B cell (primary cell): Measurements from ENCODE around the gene MARCHF10. TPM values are rescaled to one million over a fixed set of nuclear protein-coding genes. Genes with fewer than 3 reads are reported as not detected.

Experiments
- ATAC-seq: fragments of 200-7000 bp; cut with Tn5 transposase; one replicate; pipeline ENCODE4 v1.10.0; 2021; ENCODE audit warnings: low read depth, mild to moderate bottlenecking, moderate number of reproducible peaks, moderate library complexity
- CTCF ChIA-PET: fragments of 350-600 bp; sonication (Branson Sonifier 250); formaldehyde crosslinking; loops from one replicate; lab custom pipeline; 2021; ENCODE audit warnings: antibody characterized with exemption, inconsistent platforms; lab: Charles Lee
- POLR2A ChIA-PET: fragments of 350-600 bp; sonication (Branson Sonifier 250); formaldehyde crosslinking; loops from one replicate; lab custom pipeline; 2021; ENCODE audit warnings: antibody characterized with exemption; lab: Charles Lee
- DNase-seq: peaks from one replicate; pipeline ENCODE4 v3.0.0; 2013
- H2AFZ ChIP-seq: 2 replicates; pipeline ENCODE4 v1.6.1; 2012; ENCODE audit warnings: mild to moderate bottlenecking, low read depth, low read length; ENCODE audit not compliant: insufficient read depth, poor library complexity, severe bottlenecking
- H3K27ac ChIP-seq, 2 donors: 1 replicate in 1 of 2; 2 replicates in 1 of 2; pipeline ENCODE4 v1.5.1; 2012 to 2013; ENCODE audit warnings: low read length in 2 of 2, mild to moderate bottlenecking in 2 of 2, moderate library complexity in 1 of 2
- H3K27me3 ChIP-seq, 4 experiments: fragments of 200-600 bp in 1 of 4; sonication (generic) in 1 of 4; replicated peaks in 1 of 4; 1 replicate in 2 of 4; 2 replicates in 2 of 4; pipeline versions ENCODE4 v1.6.1 to v1.7.0; 2013 to 2016; ENCODE audit warnings: low read length in 3 of 4, mild to moderate bottlenecking in 2 of 4, mixed read lengths in 1 of 4, moderate library complexity in 1 of 4; ENCODE audit not compliant: insufficient read depth in 4 of 4, control insufficient read depth in 3 of 4; ENCODE audit errors: control extremely low read depth in 1 of 4
- H3K36me3 ChIP-seq, 2 experiments: replicated peaks in 1 of 2; 1 replicate in 1 of 2; 2 replicates in 1 of 2; pipeline versions ENCODE4 v1.6.1 to v1.7.1; 2013; ENCODE audit warnings: low read length in 1 of 2; ENCODE audit not compliant: insufficient read depth in 2 of 2, control insufficient read depth in 1 of 2; ENCODE audit errors: control extremely low read depth in 1 of 2, extremely low read depth in 1 of 2
- H3K4me1 ChIP-seq, 2 donors: fragments of 200-600 bp in 1 of 2; sonication (generic) in 1 of 2; 1 replicate in 1 of 2; 2 replicates in 1 of 2; pipeline versions ENCODE4 v1.5.1 to v1.6.1; 2013 to 2017; ENCODE audit warnings: low read length in 2 of 2; ENCODE audit not compliant: control insufficient read depth in 2 of 2, insufficient read depth in 2 of 2
- H3K4me2 ChIP-seq: replicated peaks from 2 replicates; pipeline ENCODE3; 2012; ENCODE audit warnings: mild to moderate bottlenecking, low read depth, low read length; ENCODE audit not compliant: poor library complexity, severe bottlenecking
- H3K4me3 ChIP-seq, 5 experiments: fragments of 200-600 bp in 1 of 5; sonication (generic) in 1 of 5; 1 replicate in 3 of 5; 2 replicates in 2 of 5; pipeline versions ENCODE4 v1.5.1 to v1.7.0; 2011 to 2016; ENCODE audit warnings: low read length in 4 of 5, mild to moderate bottlenecking in 4 of 5, low read depth in 2 of 5, control low read depth in 1 of 5, moderate library complexity in 1 of 5; ENCODE audit not compliant: insufficient read depth in 1 of 5; ENCODE audit errors: control extremely low read depth in 1 of 5, extremely low read depth in 1 of 5
- H3K79me2 ChIP-seq: fragments of 200-600 bp; sonication (generic); one replicate; pipeline ENCODE4 v1.6.0; 2016; ENCODE audit warnings: low read length; ENCODE audit not compliant: control insufficient read depth, insufficient read depth
- H3K9ac ChIP-seq: fragments of 200-600 bp; sonication (generic); 2 replicates; pipeline ENCODE4 v1.6.1; 2017; ENCODE audit warnings: mild to moderate bottlenecking, low read length, moderate library complexity
- H3K9me3 ChIP-seq, 3 donors: one replicate each; pipeline versions ENCODE4 v1.6.1 to v1.7.1; 2013; ENCODE audit warnings: low read length in 2 of 3; ENCODE audit not compliant: control insufficient read depth in 2 of 3, insufficient read depth in 1 of 3; ENCODE audit errors: control extremely low read depth in 1 of 3
- H4K20me1 ChIP-seq: 2 replicates; pipeline ENCODE4 v1.6.0; 2012; ENCODE audit warnings: mild to moderate bottlenecking, low read length; ENCODE audit not compliant: insufficient read depth, control insufficient read depth, poor library complexity, severe bottlenecking
- H3K27ac Mint-ChIP-seq: one replicate; pipeline ENCODE4 v1.8.0; 2021; ENCODE audit warnings: mixed read lengths
- H3K27me3 Mint-ChIP-seq: one replicate; pipeline ENCODE4 v1.8.0; 2021; ENCODE audit warnings: mixed read lengths
- H3K4me1 Mint-ChIP-seq: one replicate; pipeline ENCODE4 v1.8.0; 2021; ENCODE audit warnings: mixed read lengths
- H3K4me3 Mint-ChIP-seq: one replicate; pipeline ENCODE4 v1.8.0; 2021; ENCODE audit warnings: mixed read lengths
- H3K9me3 Mint-ChIP-seq: one replicate; pipeline ENCODE4 v1.8.0; 2022; ENCODE audit warnings: mixed read lengths; ENCODE audit not compliant: insufficient read depth
- EZH2 ChIP-seq: IDR thresholded peaks from 2 replicates; pipeline ENCODE4 v1.6.1; 2012; ENCODE audit warnings: borderline replicate concordance, low read depth, mild to moderate bottlenecking, moderate library complexity, low read length; ENCODE audit not compliant: insufficient read depth, poor library complexity, severe bottlenecking
- WGBS: methylation state at CpG from one replicate; pipeline ENCODE4 v1.1.5; 2013; ENCODE audit warnings: missing lambda C conversion rate; ENCODE audit not compliant: insufficient coverage; 5-methylcytosine and 5-hydroxymethylcytosine counted together
- intact Hi-C: fragments of 100-400 bp; cut with micrococcal nuclease; formaldehyde crosslinking; loops from one replicate; pipeline ENCODE4 v1.10.0; 2022
- polyA plus RNA-seq: library from polyadenylated mRNA; depleted of rRNA; stranded (reverse); fragments of >200 nt; gene quantifications from 2 replicates; pipeline ENCODE4 v1.2.3, GENCODE V29; 2012
- total RNA-seq, 2 donors: library from RNA; stranded (reverse); fragments of 120-200 nt in 1 of 2; gene quantifications; 1 replicate in 1 of 2; 2 replicates in 1 of 2; pipeline versions ENCODE4 v1.2.3 to v1.2.4, GENCODE V29; 2013 to 2022
- TF ChIP-seq, protein P1 (sequence below): fragments of 200-600 bp; IDR thresholded peaks from one replicate; pipeline ENCODE4 v1.8.0; 2022; ENCODE audit warnings: antibody characterized with exemption, mild to moderate bottlenecking

The MARCHF10 gene
- total and polyA plus RNA-seq, 2 donors (not counting 1 experiment from before 2014, with no cell fraction given) = 0.24 TPM; not detected in 1

DNA sequence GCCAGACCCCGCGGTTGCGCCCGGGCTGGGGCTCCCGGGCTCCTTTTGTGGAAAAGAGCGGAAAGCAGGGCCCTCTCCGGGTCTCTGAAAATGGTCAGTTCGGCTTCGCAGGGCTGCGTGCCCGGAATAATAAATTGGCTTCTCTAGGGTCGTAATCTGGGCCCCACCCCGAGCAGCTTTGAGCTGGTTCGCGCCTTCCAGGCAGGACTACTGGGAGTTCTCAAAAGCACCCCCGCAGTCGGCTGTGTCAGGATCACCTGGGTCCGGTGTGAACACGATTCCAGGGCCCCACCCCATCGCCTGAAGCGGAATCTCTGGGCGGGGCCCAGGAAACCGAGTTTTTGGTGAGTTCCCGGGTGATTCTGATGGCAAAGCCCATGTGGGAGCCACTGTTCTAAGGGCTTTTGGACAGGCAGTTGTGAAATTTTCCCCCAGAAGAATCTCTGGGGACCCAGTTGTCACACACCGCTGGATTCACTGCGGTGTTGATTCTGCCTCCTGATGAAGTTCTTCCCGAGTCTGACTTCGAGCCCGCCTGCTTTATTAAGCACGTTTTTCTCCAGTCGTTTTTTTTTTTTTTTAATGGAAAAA, 103.6 kb downstream of the MARCHF10 start:
- DNase-seq (peak; percentile 38), ATAC-seq (no peak)
- H3K9ac ChIP-seq = peak overlapping the region; percentile 65
- H3K4me1 Mint-ChIP-seq = peaks cover 12% of the 10 kb centered on the region
- peak overlapping the region; percentile 67 for H2AFZ ChIP-seq
- no peak for TF ChIP-seq EZH2
- TF ChIP-seq, protein P1, sequence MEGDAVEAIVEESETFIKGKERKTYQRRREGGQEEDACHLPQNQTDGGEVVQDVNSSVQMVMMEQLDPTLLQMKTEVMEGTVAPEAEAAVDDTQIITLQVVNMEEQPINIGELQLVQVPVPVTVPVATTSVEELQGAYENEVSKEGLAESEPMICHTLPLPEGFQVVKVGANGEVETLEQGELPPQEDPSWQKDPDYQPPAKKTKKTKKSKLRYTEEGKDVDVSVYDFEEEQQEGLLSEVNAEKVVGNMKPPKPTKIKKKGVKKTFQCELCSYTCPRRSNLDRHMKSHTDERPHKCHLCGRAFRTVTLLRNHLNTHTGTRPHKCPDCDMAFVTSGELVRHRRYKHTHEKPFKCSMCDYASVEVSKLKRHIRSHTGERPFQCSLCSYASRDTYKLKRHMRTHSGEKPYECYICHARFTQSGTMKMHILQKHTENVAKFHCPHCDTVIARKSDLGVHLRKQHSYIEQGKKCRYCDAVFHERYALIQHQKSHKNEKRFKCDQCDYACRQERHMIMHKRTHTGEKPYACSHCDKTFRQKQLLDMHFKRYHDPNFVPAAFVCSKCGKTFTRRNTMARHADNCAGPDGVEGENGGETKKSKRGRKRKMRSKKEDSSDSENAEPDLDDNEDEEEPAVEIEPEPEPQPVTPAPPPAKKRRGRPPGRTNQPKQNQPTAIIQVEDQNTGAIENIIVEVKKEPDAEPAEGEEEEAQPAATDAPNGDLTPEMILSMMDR = no peak
- H3K27ac ChIP-seq = no peak overlapping the region
- H4K20me1 ChIP-seq = no peaks in the 10 kb centered on the region
- intact Hi-C loops = no loop called here
- H3K4me3 ChIP-seq = peak overlapping the region; percentile 39 to 58 (median 52)
- peaks cover 6 to 11% of the 10 kb centered on the region in 2 donors for H3K4me1 ChIP-seq
- 5% methylated on average over 30 of the region's 31 CpGs for WGBS
- no peaks in the 10 kb centered on the region for H3K9me3 ChIP-seq
- H3K4me2 ChIP-seq = peak overlapping the region; percentile 90
- H3K36me3 ChIP-seq = no peaks in the 10 kb centered on the region
- H3K27me3 Mint-ChIP-seq = peaks cover 25% of the 10 kb centered on the region
- H3K4me3 Mint-ChIP-seq = peak overlapping the region; percentile 85
- ChIA-PET CTCF (interaction anchor here (0.6 to 3.1 kb wide), 6 partner anchors 18 to 702 kb away, joined by 3 to 18 read pairs (median 3); no protein-coding TSS in a partner anchor), POLR2A (no interaction called here)
- no peaks in the 10 kb centered on the region for H3K79me2 ChIP-seq
- no peak overlapping the region for H3K27ac Mint-ChIP-seq
- peaks cover 0 to 4% (median 2%) of the 10 kb centered on the region in 4 experiments for H3K27me3 ChIP-seq
- no peaks in the 10 kb centered on the region for H3K9me3 Mint-ChIP-seq

DNA sequence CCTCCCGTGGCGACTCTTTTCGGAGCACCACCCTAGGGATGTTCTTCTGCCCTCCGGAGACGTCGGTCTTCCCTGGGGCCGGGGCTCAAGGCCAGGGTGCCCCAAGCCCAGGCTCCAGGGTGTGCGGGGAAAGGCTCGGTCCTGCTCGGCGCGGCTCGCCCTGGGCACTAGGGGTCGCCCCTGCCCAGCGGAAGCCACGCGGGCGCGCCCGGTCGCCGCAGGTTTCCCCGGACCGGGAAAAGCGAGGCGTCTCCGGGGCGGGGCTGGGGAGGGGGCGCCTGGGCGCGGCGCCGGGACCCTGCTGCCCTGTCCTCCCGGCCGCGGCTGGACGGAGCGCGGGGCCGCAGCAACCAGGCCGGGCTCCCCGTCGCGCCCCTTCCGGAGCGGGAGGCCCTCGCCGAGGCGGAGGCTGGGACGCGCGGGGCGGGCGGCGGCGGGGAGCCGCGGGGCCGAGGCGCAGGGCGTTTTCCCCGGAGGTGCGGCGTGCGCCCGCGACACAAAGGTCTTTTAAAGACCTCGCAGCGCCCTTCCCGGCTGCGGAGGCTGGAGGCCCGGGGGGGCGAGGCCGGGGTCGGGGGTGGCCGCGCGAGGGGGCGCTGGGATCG, 104.2 kb downstream of the MARCHF10 start:
- peaks cover 25% of the 10 kb centered on the region for H3K27me3 Mint-ChIP-seq
- DNase-seq = peak; percentile 81
- POLR2A ChIA-PET = no interaction called here
- Histone ChIP-seq H3K4me1 (peaks cover 6 to 11% of the 10 kb centered on the region in 2 donors), H3K27me3 (peaks cover 0 to 4% (median 2%) of the 10 kb centered on the region in 4 experiments), H3K4me3 (peak overlapping the region in 4 of 5 experiments; percentile 39 to 58 (median 54)), H3K9ac (peak overlapping the region; percentile 65), H4K20me1 (no peaks in the 10 kb centered on the region), H3K36me3 (no peaks in the 10 kb centered on the region), H3K4me2 (peak overlapping the region; percentile 90), H3K79me2 (no peaks in the 10 kb centered on the region), H3K9me3 (no peaks in the 10 kb centered on the region), H3K27ac (no peak overlapping the region), H2AFZ (peak overlapping the region; percentile 67)
- under 1% methylated on average over 80 of the region's 80 CpGs for WGBS
- TF ChIP-seq EZH2 = no peak
- TF ChIP-seq, protein P1 = peak; percentile 83
- intact Hi-C loops = loop anchor here (1.0 kb wide), 1 partner anchor 702 kb away; no protein-coding TSS in a partner anchor
- CTCF ChIA-PET = interaction anchor here (0.9 to 3.1 kb wide), 5 partner anchors 18 to 703 kb away, joined by 3 to 18 read pairs (median 3); no protein-coding TSS in a partner anchor
- peak; percentile 94 for ATAC-seq
- peak overlapping the region; percentile 63 for H3K4me3 Mint-ChIP-seq
- peaks cover 12% of the 10 kb centered on the region for H3K4me1 Mint-ChIP-seq
- no peaks in the 10 kb centered on the region for H3K9me3 Mint-ChIP-seq
- H3K27ac Mint-ChIP-seq = no peak overlapping the region
